Activated CD4-positive, alpha-beta memory T cell treated with anti-CD3 and anti-CD28 coated beads for 36 hours (primary cell): Measurements from ENCODE around the gene DUS2. TPM values are rescaled to one million over a fixed set of nuclear protein-coding genes. Genes with fewer than 3 reads are reported as not detected.

Experiments
- CTCF ChIA-PET: fragments of 350-600 bp; sonication (Branson Sonifier 250); formaldehyde crosslinking; loops from one replicate; lab custom pipeline; 2021; ENCODE audit warnings: antibody characterized with exemption, inconsistent platforms; lab: Charles Lee
- POLR2A ChIA-PET: fragments of 350-600 bp; sonication (Branson Sonifier 250); formaldehyde crosslinking; loops from one replicate; lab custom pipeline; 2021; ENCODE audit warnings: antibody characterized with exemption; lab: Charles Lee
- DNase-seq: peaks from one replicate; pipeline ENCODE4 v3.0.0-alpha.2; 2020
- H3K27ac Mint-ChIP-seq: one replicate; pipeline ENCODE4 v1.8.0; 2021; ENCODE audit warnings: mixed read lengths
- H3K27me3 Mint-ChIP-seq: one replicate; pipeline ENCODE4 v1.8.0; 2021; ENCODE audit warnings: mixed read lengths
- H3K36me3 Mint-ChIP-seq: one replicate; pipeline ENCODE4 v1.8.0; 2021; ENCODE audit warnings: mixed read lengths
- H3K4me1 Mint-ChIP-seq: one replicate; pipeline ENCODE4 v1.8.0; 2021; ENCODE audit warnings: low read depth, mixed read lengths
- H3K4me3 Mint-ChIP-seq: one replicate; pipeline ENCODE4 v1.8.0; 2021; ENCODE audit warnings: mild to moderate bottlenecking, mixed read lengths
- H3K9me3 Mint-ChIP-seq: one replicate; pipeline ENCODE4 v1.8.0; 2021; ENCODE audit warnings: mixed read lengths
- intact Hi-C: fragments of 100-400 bp; cut with micrococcal nuclease; formaldehyde crosslinking; loops from one replicate; pipeline ENCODE4 v1.15.1; 2023
- total RNA-seq, 2 experiments: library from RNA; stranded (reverse); gene quantifications; one replicate each; pipeline ENCODE4 v1.2.3, GENCODE V29; 2021

DUS2 gene
- total RNA-seq, 2 experiments from 2014 or later = 29.2 to 29.4 TPM

- H3K27ac Mint-ChIP-seq = peak overlapping the region; percentile 59
- H3K4me1 Mint-ChIP-seq = peaks cover 52% of the 10 kb centered on the region
- POLR2A ChIA-PET = no interaction called here
Measured at GRCh38 chr16:68059804-68060203, 36.7 kb downstream of the DUS2 start.

GRCh38 chr16:68061396-68061795 lies 38.3 kb downstream of the DUS2 start:
- Mint-ChIP-seq H3K4me3 (no peak overlapping the region), H3K9me3 (no peaks in the 10 kb centered on the region), H3K4me1 (peaks cover 59% of the 10 kb centered on the region), H3K27ac (peak overlapping the region; percentile 79), H3K27me3 (no peaks in the 10 kb centered on the region), H3K36me3 (peaks cover 35% of the 10 kb centered on the region)
- ChIA-PET POLR2A (no interaction called here), CTCF (interaction anchor here (0.7 to 2.0 kb wide), 4 partner anchors 18 to 245 kb away, joined by 3 to 9 read pairs (median 5); no protein-coding TSS in a partner anchor)
- intact Hi-C loops = no loop called here
- DNase-seq = no peak

More at GRCh38 chr16:68059804-68060203, 36.7 kb downstream of the DUS2 start:
- Mint-ChIP-seq H3K36me3 (peaks cover 39% of the 10 kb centered on the region), H3K4me3 (no peak overlapping the region), H3K9me3 (no peaks in the 10 kb centered on the region), H3K27me3 (no peaks in the 10 kb centered on the region)
- peak; percentile 28 for DNase-seq
- intact Hi-C loops = no loop called here
- CTCF ChIA-PET = interaction anchor here (1.1 kb wide), 1 partner anchor 19 kb away, joined by 4 read pairs; no protein-coding TSS in a partner anchor

GRCh38 chr16:68062910-68063393 lies 39.9 kb downstream of the DUS2 start:
- peak; percentile 72 for DNase-seq
- Mint-ChIP-seq H3K36me3 (peaks cover 33% of the 10 kb centered on the region), H3K27ac (peak overlapping the region; percentile 85), H3K4me1 (peaks cover 62% of the 10 kb centered on the region), H3K27me3 (no peaks in the 10 kb centered on the region), H3K9me3 (no peaks in the 10 kb centered on the region), H3K4me3 (no peak overlapping the region)
- POLR2A ChIA-PET = no interaction called here
- intact Hi-C loops = no loop called here
- CTCF ChIA-PET = interaction anchor here (1.2 to 3.9 kb wide), 6 partner anchors 9 to 246 kb away, joined by 3 to 24 read pairs (median 5); no protein-coding TSS in a partner anchor

GRCh38 chr16:68064791-68065365 lies 41.8 kb downstream of the DUS2 start:
- intact Hi-C loops = loop anchor here (2.0 kb wide), 1 partner anchor 72 kb away; no protein-coding TSS in a partner anchor
- no peak overlapping the region for H3K4me3 Mint-ChIP-seq
- CTCF ChIA-PET = interaction anchor here (0.7 to 3.9 kb wide), 11 partner anchors 10 to 164 kb away, joined by 3 to 24 read pairs (median 5); partner anchors contain the start of gene NFATC3
- no peaks in the 10 kb centered on the region for H3K27me3 Mint-ChIP-seq
- POLR2A ChIA-PET = interaction anchor here (0.8 kb wide), 1 partner anchor 20 kb away, joined by 4 read pairs; the partner anchor contains the start of gene NFATC3
- H3K36me3 Mint-ChIP-seq = peaks cover 27% of the 10 kb centered on the region
- peak overlapping the region; percentile 74 for H3K27ac Mint-ChIP-seq
- H3K9me3 Mint-ChIP-seq = no peaks in the 10 kb centered on the region
- H3K4me1 Mint-ChIP-seq = peaks cover 57% of the 10 kb centered on the region
- peak; percentile 83 for DNase-seq

- H3K36me3 Mint-ChIP-seq = peaks cover 30% of the 10 kb centered on the region
Measured at GRCh38 chr16:68065716-68066305, 42.7 kb downstream of the DUS2 start.

GRCh38 chr16:68066763-68067162 lies 43.7 kb downstream of the DUS2 start:
- Mint-ChIP-seq H3K27ac (no peak overlapping the region), H3K4me1 (peaks cover 63% of the 10 kb centered on the region), H3K36me3 (peaks cover 31% of the 10 kb centered on the region), H3K9me3 (no peaks in the 10 kb centered on the region), H3K4me3 (no peak overlapping the region), H3K27me3 (no peaks in the 10 kb centered on the region)
- POLR2A ChIA-PET = no interaction called here
- no peak for DNase-seq
- CTCF ChIA-PET = interaction anchor here (1.0 to 3.9 kb wide), 5 partner anchors 8 to 546 kb away, joined by 3 to 24 read pairs (median 8); no protein-coding TSS in a partner anchor
- intact Hi-C loops = no loop called here

More at GRCh38 chr16:68065716-68066305, 42.7 kb downstream of the DUS2 start:
- Mint-ChIP-seq H3K9me3 (no peaks in the 10 kb centered on the region), H3K27ac (no peak overlapping the region), H3K27me3 (no peaks in the 10 kb centered on the region), H3K4me1 (peaks cover 64% of the 10 kb centered on the region), H3K4me3 (no peak overlapping the region)
- intact Hi-C loops = loop anchor here (2.0 kb wide), 1 partner anchor 73 kb away; no protein-coding TSS in a partner anchor
- no peak for DNase-seq
- ChIA-PET CTCF (interaction anchor here (0.7 to 3.9 kb wide), 11 partner anchors 9 to 545 kb away, joined by 3 to 24 read pairs (median 5); partner anchors contain the start of gene NFATC3), POLR2A (interaction anchor here (0.8 kb wide), 1 partner anchor 19 kb away, joined by 4 read pairs; the partner anchor contains the start of gene NFATC3)

- Mint-ChIP-seq H3K9me3 (no peaks in the 10 kb centered on the region), H3K27me3 (no peaks in the 10 kb centered on the region), H3K4me1 (peaks cover 60% of the 10 kb centered on the region), H3K36me3 (peaks cover 41% of the 10 kb centered on the region), H3K27ac (peak overlapping the region; percentile 49), H3K4me3 (no peak overlapping the region)
- ChIA-PET CTCF (interaction anchor here (0.6 to 2.0 kb wide), 4 partner anchors 13 to 61 kb away, joined by 3 to 7 read pairs (median 4); no protein-coding TSS in a partner anchor), POLR2A (interaction anchor here (1.0 to 3.5 kb wide), 3 partner anchors 11 to 101 kb away, joined by 3 to 15 read pairs (median 14); partner anchors contain the start of genes NFATC3 and SLC12A4)
- intact Hi-C loops = no loop called here
- DNase-seq = no peak
Measured at GRCh38 chr16:68068926-68069325, 45.8 kb downstream of the DUS2 start.

- H3K27ac Mint-ChIP-seq = peak overlapping the region; percentile 83
- H3K4me1 Mint-ChIP-seq = peaks cover 61% of the 10 kb centered on the region
- ChIA-PET CTCF (interaction anchor here (0.6 to 2.3 kb wide), 8 partner anchors 13 to 161 kb away, joined by 3 to 7 read pairs (median 4); no protein-coding TSS in a partner anchor), POLR2A (interaction anchor here (1.0 to 3.5 kb wide), 3 partner anchors 10 to 102 kb away, joined by 3 to 15 read pairs (median 14); partner anchors contain the start of genes NFATC3 and SLC12A4)
- peak; percentile 71 for DNase-seq
- H3K9me3 Mint-ChIP-seq = no peaks in the 10 kb centered on the region
- peaks cover 44% of the 10 kb centered on the region for H3K36me3 Mint-ChIP-seq
- H3K27me3 Mint-ChIP-seq = no peaks in the 10 kb centered on the region
- no peak overlapping the region for H3K4me3 Mint-ChIP-seq
- intact Hi-C loops = loop anchor here (2.0 kb wide), 1 partner anchor 15 kb away; the partner anchor contains the start of gene NFATC3
Measured at GRCh38 chr16:68069511-68070248, 46.6 kb downstream of the DUS2 start.

GRCh38 chr16:68070249-68070730 lies 47.2 kb downstream of the DUS2 start:
- ChIA-PET POLR2A (interaction anchor here (2.9 to 3.5 kb wide), 2 partner anchors 9 to 15 kb away, joined by 14 to 15 read pairs; partner anchors contain the start of gene NFATC3), CTCF (interaction anchor here (0.6 to 2.3 kb wide), 7 partner anchors 13 to 160 kb away, joined by 3 to 9 read pairs (median 5); partner anchors contain the start of gene NFATC3)
- intact Hi-C loops = loop anchor here (2.0 kb wide), 1 partner anchor 15 kb away; the partner anchor contains the start of gene NFATC3
- Mint-ChIP-seq H3K9me3 (no peaks in the 10 kb centered on the region), H3K4me1 (peaks cover 62% of the 10 kb centered on the region), H3K36me3 (peaks cover 50% of the 10 kb centered on the region), H3K27ac (peak overlapping the region; percentile 83), H3K27me3 (no peaks in the 10 kb centered on the region), H3K4me3 (no peak overlapping the region)
- DNase-seq = no peak

- Mint-ChIP-seq H3K36me3 (peaks cover 56% of the 10 kb centered on the region), H3K27ac (peak overlapping the region; percentile 83), H3K4me1 (peaks cover 69% of the 10 kb centered on the region), H3K4me3 (no peak overlapping the region), H3K27me3 (no peaks in the 10 kb centered on the region), H3K9me3 (no peaks in the 10 kb centered on the region)
- intact Hi-C loops = loop anchor here (2.0 kb wide), 1 partner anchor 14 kb away; the partner anchor contains the start of gene NFATC3
- ChIA-PET POLR2A (interaction anchor here (2.9 to 3.5 kb wide), 2 partner anchors 9 to 14 kb away, joined by 14 to 15 read pairs; partner anchors contain the start of gene NFATC3), CTCF (interaction anchor here (0.8 to 2.3 kb wide), 8 partner anchors 8 to 159 kb away, joined by 3 to 9 read pairs (median 5); partner anchors contain the start of gene NFATC3)
- no peak for DNase-seq
Measured at GRCh38 chr16:68070806-68071517, 47.9 kb downstream of the DUS2 start.
